Lung (tissue), 12 donors: ENCODE measurements around the gene TTYH2. TPM values are rescaled to one million over a fixed set of nuclear protein-coding genes. Genes with fewer than 3 reads are reported as not detected.
A peak's percentile ranks its signal among the peaks of the same experiment; 100 is the strongest.
"Not testable (repeated sequence)": the region's sequence is repeated elsewhere in the genome, so short reads cannot be mapped to it uniquely, and the experiment has no call there.

Experiments
- ATAC-seq: fragments of 200-7000 bp; cut with Tn5 transposase; one replicate; pipeline ENCODE4 v1.9.1; 2020; ENCODE audit warnings: moderate number of reproducible peaks; ENCODE audit not compliant: insufficient read depth, low FRiP score
- DNase-seq, 3 donors: peaks; one replicate each; pipeline ENCODE4 v3.0.0-alpha.2; 2013 to 2017
- H3K27ac ChIP-seq, 2 donors: one replicate each; pipeline ENCODE4 v1.5.1; 2013; ENCODE audit warnings: mild to moderate bottlenecking in 2 of 2, moderate library complexity in 2 of 2, control low read depth in 1 of 2, inconsistent platforms in 1 of 2, low read depth in 1 of 2, low read length in 1 of 2
- H3K27me3 ChIP-seq, 3 donors: one replicate each; pipeline ENCODE4 v1.5.1; 2013; ENCODE audit warnings: low read length in 2 of 3; ENCODE audit not compliant: control insufficient read depth in 3 of 3, insufficient read depth in 3 of 3
- H3K36me3 ChIP-seq, 4 donors: one replicate each; pipeline ENCODE4 v1.5.1; 2013; ENCODE audit warnings: low read length in 4 of 4, mild to moderate bottlenecking in 1 of 4, moderate library complexity in 1 of 4; ENCODE audit not compliant: control insufficient read depth in 4 of 4, insufficient read depth in 4 of 4
- H3K4me1 ChIP-seq, 5 donors: one replicate each; pipeline ENCODE4 v1.5.1; 2013; ENCODE audit warnings: low read length in 5 of 5, mild to moderate bottlenecking in 2 of 5, moderate library complexity in 1 of 5; ENCODE audit not compliant: control insufficient read depth in 5 of 5, insufficient read depth in 5 of 5
- H3K4me3 ChIP-seq: one replicate; pipeline ENCODE4 v1.5.1; 2013; ENCODE audit warnings: mild to moderate bottlenecking, control low read depth, moderate library complexity
- H3K9ac ChIP-seq, 2 donors: one replicate each; pipeline ENCODE4 v1.5.1; 2013; ENCODE audit warnings: low read length in 2 of 2, control low read depth in 1 of 2; ENCODE audit not compliant: insufficient read depth in 1 of 2
- H3K9me3 ChIP-seq, 4 donors: one replicate each; pipeline ENCODE4 v1.5.1; 2013; ENCODE audit warnings: low read length in 3 of 4, mild to moderate bottlenecking in 1 of 4, moderate library complexity in 1 of 4; ENCODE audit not compliant: control insufficient read depth in 4 of 4, insufficient read depth in 3 of 4
- CTCF ChIP-seq: IDR thresholded peaks from 2 replicates; pipeline ENCODE4 v1.5.1; 2012; ENCODE audit warnings: mild to moderate bottlenecking; ENCODE audit errors: control extremely low read depth, extremely low read depth
- WGBS, 2 donors: extraction: QIAGEN DNeasy Blood & Tissue Kit; methylation state at CpG; one replicate each; pipeline ENCODE4 v1.1.7; 2013; 5-methylcytosine and 5-hydroxymethylcytosine counted together
- polyA plus RNA-seq, 2 donors: library from polyadenylated mRNA; stranded (reverse); fragments of 200-250 nt; gene quantifications; one replicate each; pipeline ENCODE4 v1.2.1, GENCODE V29; 2013
- total RNA-seq, 2 donors: library from RNA; depleted of rRNA in 1 of 2; stranded (reverse); fragments of >200 nt in 1 of 2; gene quantifications; one replicate each; pipeline ENCODE4 v1.2.1, GENCODE V29; 2014 to 2021
- donor health status: control.
- donor health status: control.
- donor health status: Bipolar disorder and iron deficiency.
- donor health status: healthy.
- donor health status: DM: yes; HTN: yes; CAD: no.

TTYH2 gene
- total and polyA plus RNA-seq, 4 donors = 2.3 to 10.6 (median 5.4) TPM

GRCh38 chr17:74276541-74277009 is 63.2 kb downstream of the TTYH2 start:
- TF ChIP-seq CTCF = no peak
- no peak for ATAC-seq
- 64 to 67% methylated on average over 5 of the region's 5 CpGs for WGBS, 2 donors
- no peak overlapping the region for H3K9ac ChIP-seq
- H3K27ac ChIP-seq = peak overlapping the region in 1 of 2 donors; percentile 62
- DNase-seq = no peak
- H3K9me3 ChIP-seq = no peaks in the 10 kb centered on the region
- no peaks in the 10 kb centered on the region for H3K36me3 ChIP-seq
- H3K4me3 ChIP-seq = no peak overlapping the region
- H3K27me3 ChIP-seq = no peaks in the 10 kb centered on the region
- H3K4me1 ChIP-seq = peaks cover 0 to 33% (median 4%) of the 10 kb centered on the region in 5 donors

- Histone ChIP-seq H3K27me3 (no peaks in the 10 kb centered on the region), H3K9ac (no peak overlapping the region), H3K9me3 (no peaks in the 10 kb centered on the region), H3K4me3 (no peak overlapping the region), H3K27ac (no peak overlapping the region), H3K36me3 (no peaks in the 10 kb centered on the region), H3K4me1 (peaks cover 0 to 20% (median 3%) of the 10 kb centered on the region in 5 donors)
- TF ChIP-seq CTCF = no peak
- no peak for DNase-seq
- no peak for ATAC-seq
- WGBS, 2 donors = 86 to 89% methylated on average over 1 of the region's 1 CpG
These were observed 64.6 kb downstream of the TTYH2 start for GRCh38 chr17:74277935-74278334.

- ATAC-seq, H3K9ac ChIP-seq, DNase-seq, H3K9me3 ChIP-seq, H3K27ac ChIP-seq, H3K27me3 ChIP-seq, H3K36me3 ChIP-seq, H3K4me3 ChIP-seq: not testable (repeated sequence)
- peaks cover 0 to 12% (median 2%) of the 10 kb centered on the region in 5 donors for H3K4me1 ChIP-seq
- 96% methylated on average over 7 of the region's 7 CpGs for WGBS, 2 donors
These were observed 66.2 kb downstream of the TTYH2 start for GRCh38 chr17:74279617-74280016.

- H3K27ac ChIP-seq = no peak overlapping the region
- H3K27me3 ChIP-seq = no peaks in the 10 kb centered on the region
- peaks cover 0 to 12% (median 2%) of the 10 kb centered on the region in 5 donors for H3K4me1 ChIP-seq
These were observed 66.7 kb downstream of the TTYH2 start for GRCh38 chr17:74280093-74280513.

More at GRCh38 chr17:74280093-74280513, 66.7 kb downstream of the TTYH2 start:
- DNase-seq = no peak
- Histone ChIP-seq H3K9ac (no peak overlapping the region), H3K36me3 (no peaks in the 10 kb centered on the region), H3K9me3 (no peaks in the 10 kb centered on the region), H3K4me3 (no peak overlapping the region)
- WGBS, 2 donors = 76 to 79% methylated on average over 9 of the region's 9 CpGs
- ATAC-seq = no peak
- no peak for TF ChIP-seq CTCF
